SU-DHL-6 (cell line): ENCODE results near the gene RNF14.

Experiments used
- EZH2phosphoT487 ChIP-seq: fragments of 200-600 bp; sonication (generic), shearing (Covaris generic); conservative IDR thresholded peaks from 2 replicates; pipeline ENCODE4 v1.6.1; 2018; ENCODE audit warnings: mild to moderate bottlenecking, antibody characterized with exemption, low read length, moderate library complexity, mixed read lengths
- TF ChIP-seq, protein P1 (sequence below): fragments of 200-600 bp; sonication (generic); IDR thresholded peaks from one replicate; pipeline ENCODE4 v1.5.1; 2017; ENCODE audit warnings: antibody characterized with exemption, mild to moderate bottlenecking, low read length, moderate library complexity; ENCODE audit not compliant: insufficient read depth, poor library complexity, severe bottlenecking

DNA sequence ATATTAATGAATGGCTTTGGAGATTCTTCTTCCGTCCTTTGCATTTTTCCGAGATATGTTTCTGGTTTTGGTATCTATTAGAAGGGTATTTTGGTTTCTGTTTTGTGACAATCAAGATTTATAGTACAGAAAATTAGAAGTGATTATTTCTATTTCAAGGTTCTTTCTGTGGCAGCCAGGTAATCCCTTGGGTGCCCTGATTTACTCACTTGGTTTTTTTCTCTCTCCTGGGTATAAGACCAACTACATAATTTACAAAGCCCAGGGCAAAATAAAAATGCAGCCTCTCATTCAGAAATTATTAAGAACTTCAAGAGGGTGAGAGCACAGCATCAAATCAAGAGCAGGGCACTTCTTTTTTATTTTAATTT, 2.0 kb upstream of the RNF14 start:
- TF ChIP-seq, protein P1, sequence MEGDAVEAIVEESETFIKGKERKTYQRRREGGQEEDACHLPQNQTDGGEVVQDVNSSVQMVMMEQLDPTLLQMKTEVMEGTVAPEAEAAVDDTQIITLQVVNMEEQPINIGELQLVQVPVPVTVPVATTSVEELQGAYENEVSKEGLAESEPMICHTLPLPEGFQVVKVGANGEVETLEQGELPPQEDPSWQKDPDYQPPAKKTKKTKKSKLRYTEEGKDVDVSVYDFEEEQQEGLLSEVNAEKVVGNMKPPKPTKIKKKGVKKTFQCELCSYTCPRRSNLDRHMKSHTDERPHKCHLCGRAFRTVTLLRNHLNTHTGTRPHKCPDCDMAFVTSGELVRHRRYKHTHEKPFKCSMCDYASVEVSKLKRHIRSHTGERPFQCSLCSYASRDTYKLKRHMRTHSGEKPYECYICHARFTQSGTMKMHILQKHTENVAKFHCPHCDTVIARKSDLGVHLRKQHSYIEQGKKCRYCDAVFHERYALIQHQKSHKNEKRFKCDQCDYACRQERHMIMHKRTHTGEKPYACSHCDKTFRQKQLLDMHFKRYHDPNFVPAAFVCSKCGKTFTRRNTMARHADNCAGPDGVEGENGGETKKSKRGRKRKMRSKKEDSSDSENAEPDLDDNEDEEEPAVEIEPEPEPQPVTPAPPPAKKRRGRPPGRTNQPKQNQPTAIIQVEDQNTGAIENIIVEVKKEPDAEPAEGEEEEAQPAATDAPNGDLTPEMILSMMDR, result no peak
- TF ChIP-seq EZH2phosphoT487, result no peak
